Cortex of kidney (tissue), 1 donor: ENCODE results near the gene SYT17.

Experiments used
- DNase-seq: peaks from one replicate; lab custom pipeline; 2025; lab: John Stamatoyannopoulos, UW

The SYT17 gene

DNA sequence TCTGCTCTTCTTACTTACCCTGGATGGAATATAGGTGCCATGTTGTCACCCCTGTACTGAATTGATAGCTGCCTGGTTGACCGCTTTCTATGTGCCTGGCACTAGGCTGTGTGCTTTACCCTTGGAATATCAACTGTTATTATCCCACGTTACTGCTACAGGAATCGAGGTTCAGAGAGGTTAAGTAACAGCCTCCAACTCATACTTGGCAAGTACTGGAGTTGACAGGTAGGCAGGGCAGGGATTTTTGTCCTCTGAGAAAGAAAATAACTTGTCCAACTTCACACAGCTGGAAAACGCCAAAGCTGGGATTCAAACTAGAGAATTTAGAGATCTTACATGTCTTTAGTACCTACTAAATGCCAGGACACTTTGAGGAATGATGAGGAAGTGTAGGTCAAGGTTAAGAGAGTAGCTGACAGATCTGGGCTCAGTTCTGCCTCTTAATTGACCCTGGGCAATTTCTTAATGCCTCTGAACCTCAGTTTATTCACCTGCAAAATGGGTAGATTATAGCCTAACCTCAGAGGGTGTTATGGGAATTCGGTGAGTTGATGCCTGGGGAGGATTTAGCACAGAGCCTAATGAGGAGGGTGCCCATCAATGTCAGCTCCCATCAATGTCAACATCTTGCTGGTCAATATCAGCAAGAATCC is 28.5 kb upstream of the SYT17 start:
- DNase-seq = no peak

DNA sequence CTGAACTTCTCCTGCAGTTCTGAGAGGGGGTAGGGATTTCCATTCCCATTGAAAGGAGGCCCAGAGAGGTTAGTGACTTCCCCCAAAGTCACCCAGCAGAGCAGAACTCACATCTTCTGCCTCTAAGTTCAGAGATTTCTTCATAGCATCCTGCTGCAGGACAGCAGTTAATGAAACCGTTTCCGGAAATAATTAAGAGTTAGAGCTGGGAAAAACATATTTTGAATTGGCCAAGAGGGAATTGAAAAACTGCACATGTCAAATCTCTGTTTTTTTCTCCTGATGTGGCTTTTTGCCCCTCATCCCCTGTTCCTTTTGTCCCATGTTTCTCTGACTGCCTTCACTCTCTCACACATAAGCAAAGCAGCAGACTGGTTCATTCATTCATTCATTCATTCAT is 27.6 kb upstream of the SYT17 start:
- no peak for DNase-seq

DNA sequence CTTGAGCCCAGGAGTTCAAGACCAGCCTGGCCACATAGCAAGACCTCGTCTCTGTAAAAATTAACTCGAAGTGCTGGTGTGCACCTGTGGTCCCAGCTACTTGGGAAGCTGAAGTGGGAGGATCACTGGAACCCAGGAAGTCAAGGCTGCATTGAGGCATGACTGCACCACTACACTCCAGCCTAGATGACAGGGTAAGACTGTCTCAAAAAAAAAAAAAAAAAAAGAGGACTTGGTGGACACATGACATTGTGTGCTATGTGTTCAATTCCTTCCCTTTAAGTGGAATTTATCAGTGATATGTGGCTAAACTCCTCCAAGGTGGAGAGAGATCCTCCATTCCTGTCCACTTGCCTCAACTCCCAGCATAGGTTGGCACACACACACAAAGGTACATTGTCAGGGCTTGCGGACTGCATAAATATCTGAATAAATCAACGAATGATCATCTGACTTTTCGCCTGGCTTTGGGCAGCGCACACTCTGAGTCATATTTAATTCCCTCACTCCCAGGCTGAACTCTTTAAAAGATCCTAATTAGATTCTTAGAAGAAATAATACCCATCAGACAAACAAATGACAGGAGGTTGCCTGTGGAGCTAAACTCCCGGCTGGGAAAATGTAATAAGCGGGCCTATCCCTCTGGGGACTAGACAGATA is 25.0 kb upstream of the SYT17 start:
- DNase-seq = no peak

DNA sequence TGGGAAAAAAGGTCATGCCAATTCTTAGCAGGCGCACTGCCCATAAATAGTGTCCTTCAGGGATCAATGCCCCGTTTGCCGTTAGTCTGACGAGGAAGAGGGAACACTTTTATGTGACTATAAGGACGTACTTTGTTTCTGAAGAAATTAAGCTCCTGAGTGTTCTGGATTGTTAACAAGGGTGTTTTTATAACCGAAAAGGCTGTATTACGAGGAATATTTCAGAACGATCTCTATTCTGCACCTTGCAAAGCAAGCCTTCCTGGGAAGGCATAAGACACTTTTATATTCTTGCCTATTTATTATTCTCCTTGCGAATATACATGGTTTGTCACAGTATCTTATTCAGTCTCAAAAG is 24.5 kb upstream of the SYT17 start:
- DNase-seq = no peak

DNA sequence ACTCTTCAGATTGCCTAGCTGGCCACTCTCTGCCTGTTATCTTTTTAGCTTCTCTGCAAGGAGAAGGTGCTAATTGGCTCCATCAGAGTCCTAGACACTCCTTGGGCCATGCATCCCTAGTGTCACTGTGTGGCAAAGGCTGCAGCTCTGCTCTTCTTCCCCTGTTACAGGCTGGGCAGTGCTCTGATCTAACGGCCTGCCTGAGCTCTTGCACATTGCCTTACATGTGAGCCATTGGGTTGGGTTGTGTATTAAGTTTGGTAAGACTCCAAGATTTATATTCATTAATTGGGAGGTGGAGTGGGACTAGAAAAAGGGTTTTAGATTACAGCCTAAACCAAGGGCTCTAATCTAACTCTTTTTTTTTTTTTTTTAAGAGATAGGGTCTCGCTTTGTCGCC is 23.0 kb upstream of the SYT17 start:
- DNase-seq = no peak

DNA sequence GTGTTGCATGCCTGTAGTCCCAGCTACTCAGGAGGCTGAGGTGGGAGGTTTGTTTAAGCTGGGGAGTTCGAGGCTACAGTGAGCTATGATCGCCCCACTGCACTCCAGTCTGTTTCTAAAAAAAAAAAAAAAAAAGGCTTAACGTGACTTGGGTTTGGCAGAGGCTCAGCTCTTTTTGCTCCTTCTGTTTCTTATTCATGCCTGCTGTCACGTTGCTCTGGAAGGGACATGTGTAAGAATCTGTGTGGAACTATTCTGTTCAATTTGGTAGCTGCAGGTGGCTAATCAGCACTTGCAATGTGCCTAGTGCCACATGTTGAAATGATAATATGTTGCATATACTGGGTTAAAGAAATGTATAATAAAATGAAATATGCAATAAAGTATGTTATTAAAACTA is 20.9 kb upstream of the SYT17 start:
- DNase-seq = no peak

DNA sequence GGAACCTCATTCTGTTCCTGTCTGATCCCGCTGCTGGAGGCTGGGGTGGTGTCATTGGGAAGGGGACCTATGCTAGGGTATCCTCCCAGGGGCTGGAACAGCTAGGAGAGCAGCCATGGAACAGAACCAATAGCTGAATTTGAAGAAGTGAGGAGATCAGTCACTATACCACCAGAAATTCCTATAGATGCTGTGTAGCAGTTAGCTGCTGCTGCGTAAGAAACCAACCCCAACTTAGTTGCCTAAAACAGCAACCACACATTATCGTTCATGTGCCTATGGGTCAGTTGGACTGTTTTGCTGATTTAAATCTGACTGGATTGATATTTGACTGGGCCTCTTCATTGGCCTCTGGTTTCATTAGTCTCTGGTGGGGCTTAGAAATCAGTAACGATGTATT is 20.4 kb upstream of the SYT17 start:
- no peak for DNase-seq

DNA sequence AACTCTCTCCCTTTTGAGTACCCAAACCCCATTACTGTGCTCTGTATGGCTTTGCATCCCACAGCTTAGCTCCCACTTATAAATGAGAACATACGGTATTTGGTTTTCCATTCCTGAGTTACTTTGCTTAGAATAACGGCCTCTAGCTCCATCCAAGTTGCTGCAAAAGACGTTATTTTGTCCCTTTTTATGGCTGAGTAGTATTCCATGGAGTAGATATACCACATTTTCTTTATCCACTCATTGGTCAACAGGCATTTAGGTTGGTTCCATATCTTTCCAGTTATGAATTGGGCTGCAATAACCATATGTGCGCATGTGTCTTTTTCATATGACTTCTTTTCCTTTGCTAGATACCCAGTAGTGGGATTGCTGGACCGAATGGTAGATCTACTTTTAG is 19.9 kb upstream of the SYT17 start:
- DNase-seq = no peak

DNA sequence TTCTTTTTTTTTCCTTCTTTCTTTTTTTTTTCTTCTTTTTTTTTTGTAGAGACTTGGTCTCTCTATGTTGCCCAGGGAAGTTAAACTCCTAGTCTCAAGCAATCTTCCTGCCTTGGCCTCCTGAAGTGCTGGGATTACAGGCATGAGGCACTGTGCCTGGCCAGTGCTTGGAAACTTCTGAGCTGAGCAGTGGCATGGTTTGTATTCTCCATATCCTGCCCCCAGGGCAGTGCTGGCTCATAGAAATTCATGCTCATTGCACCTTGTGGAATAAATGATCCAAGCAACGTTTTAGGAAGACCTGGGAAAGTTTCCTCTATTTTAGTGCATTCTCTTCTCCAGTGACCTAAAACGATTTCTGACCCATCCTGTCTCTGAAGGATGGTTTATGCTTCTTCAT is 16.7 kb upstream of the SYT17 start:
- no peak for DNase-seq

DNA sequence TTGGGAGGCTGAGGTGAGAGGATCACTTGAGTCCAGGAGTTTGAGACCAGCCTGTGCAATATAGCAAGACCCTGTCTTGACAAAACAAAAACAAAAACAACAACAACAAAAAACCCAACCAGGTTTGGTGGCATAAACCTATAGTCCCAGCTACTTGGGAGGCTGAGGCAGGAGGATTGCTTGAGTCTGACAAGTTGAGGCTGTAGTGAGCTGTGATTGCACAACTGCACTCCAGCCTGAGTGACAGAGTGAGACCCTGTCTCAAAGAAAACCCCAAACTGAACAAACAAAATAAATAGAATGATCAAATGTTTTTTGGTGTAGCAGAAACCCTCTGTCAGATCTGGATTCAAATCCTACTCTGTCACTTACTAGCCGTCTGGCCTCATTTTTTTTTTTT is 16.0 kb upstream of the SYT17 start:
- no peak for DNase-seq

DNA sequence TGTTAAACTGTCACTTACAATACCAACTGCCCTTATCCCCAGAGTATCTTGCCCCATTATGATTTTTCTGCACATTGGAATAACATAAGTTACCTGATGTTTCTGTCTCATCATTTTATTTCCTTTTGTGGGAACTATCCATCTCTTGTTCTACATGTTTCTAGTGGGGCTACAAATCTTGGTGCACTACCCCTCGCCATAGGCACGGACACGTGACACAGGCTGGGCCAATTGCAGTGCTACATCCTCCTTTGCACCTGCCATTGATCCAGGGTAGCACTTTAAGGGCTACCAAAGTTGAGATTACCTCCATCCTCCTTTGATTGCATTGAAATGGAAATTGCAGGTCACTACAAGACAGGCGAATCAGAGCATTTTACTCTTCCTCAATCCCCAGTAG is 14.2 kb upstream of the SYT17 start:
- no peak for DNase-seq

DNA sequence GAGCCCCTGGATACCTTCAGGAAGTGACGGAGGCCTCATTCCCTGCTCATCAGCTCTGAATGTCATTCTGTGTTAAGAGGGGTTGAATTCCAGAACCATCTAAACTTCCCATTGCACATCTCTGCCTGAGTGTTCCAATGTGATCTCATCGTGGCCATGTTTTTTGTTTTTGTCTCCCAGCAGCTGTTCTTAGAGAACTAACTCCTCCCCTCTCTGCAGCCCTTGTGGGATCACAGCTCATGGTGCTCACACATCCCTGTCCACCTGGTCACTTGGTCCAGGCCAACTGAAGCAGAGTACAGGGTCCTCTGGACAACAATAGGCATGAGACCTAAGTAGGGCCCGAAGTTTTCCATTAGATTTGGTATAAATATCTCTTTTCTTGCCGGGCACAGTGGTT is 6.0 kb upstream of the SYT17 start:
- DNase-seq = no peak

DNA sequence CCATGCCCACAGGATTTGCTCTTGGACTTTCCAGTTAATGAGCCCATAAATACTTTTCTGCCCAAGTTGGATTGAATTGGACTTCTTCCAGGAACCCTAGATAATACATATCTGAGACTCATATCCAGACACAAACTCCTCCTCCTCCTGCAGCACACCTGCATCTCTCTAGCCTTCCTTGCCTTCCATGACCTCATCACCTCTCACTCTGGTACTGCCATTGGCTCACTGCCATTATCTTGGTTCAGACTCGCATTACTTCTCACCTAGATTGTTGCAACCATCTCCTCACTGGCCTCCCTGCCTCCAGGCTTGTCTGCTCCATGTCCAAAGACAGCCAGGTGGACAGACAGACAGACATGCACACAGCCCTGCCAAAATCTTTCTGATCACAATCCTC is 4.8 kb upstream of the SYT17 start:
- no peak for DNase-seq

DNA sequence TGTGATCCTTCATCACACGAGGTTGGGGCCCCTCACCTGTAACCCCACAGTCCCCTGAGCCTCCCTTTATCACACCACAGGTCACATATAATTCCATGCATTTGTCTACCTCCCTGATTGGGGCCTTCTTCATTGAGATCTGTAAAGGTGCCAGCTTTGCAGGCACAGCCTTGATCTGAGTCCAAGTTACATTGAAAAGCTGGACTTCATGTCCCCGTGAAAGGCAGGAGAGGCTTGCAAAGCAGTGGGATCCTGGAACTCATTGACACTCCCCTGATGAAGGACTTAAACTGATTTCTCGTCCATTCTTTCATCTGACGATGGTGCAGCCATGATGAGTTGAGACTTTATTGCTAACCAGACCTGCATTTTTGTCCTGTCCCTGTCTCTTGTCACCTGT is 3.8 kb upstream of the SYT17 start:
- DNase-seq = no peak

DNA sequence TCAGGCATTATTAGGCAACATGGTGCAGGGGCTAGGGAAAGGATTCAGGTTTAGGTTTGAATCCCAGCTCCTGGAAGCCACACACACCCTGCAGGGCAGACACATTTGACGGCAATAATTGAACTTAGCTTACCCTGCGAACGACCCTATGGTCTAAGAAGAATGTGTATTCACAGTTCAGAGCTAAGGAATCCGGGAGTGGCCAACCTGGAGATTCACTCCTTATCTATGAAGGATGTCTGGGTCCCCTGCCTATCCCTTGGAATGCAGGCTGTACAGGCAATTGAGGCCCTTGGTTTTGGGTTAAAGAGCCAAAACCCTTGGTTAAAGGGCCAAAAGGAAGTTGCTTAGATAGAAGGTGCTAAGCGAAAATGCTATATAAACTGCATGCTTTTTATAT is 2.9 kb upstream of the SYT17 start:
- DNase-seq = no peak

DNA sequence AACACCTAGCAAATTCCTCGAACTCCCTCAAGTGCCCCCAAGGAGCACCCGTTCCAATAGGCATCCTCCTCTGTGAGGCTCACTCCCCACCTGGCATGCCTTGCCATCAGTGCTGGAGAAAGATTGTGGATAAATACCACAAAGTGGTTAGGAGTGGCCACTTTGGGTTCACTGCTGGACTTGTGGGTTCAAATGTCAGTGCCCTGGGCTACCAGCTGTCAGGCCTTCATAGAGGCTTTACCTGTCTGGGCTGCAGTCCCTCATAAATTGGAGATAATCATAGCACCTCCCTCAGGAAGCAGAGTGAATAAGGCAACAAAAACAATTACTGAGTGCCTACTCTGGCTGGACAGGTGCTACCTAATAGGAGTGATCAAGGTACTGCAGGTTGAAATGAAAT is 1.5 kb upstream of the SYT17 start:
- no peak for DNase-seq

DNA sequence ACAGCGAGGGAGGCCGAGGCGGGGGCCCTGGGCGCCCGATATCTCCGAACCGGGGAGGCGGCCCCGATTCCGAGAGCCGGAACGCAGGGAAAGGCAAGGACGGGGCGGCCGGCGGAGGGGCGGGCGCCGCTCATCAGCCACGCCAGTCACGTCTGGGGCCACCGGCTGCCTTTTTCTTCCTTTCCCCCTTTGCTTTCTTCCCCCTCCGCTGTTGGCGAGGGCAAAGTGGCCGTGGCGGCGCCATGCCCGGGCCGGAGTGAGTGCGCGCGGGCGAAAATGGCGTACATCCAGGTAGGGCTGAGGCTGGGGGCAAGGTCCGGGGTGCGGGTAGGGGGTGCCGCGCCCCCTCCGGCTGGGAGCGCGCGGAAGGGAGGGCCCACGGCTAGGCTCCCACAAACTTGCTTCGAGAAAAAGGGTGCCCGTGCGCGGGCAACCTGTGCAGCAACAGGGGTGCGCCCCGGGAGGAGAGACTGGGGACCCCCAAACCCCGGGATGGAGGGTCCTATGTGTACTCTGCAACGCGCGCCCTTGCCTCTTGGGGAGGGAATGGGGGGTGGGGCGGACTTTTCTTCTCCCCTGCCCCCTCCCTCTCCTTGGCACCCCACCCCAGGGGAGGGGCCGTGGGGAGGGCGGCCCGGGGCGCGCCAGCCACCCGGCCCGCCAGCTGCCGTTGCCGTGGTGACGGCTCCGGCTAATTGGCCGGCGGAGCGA is 486 bp downstream of the SYT17 start:
- no peak for DNase-seq

DNA sequence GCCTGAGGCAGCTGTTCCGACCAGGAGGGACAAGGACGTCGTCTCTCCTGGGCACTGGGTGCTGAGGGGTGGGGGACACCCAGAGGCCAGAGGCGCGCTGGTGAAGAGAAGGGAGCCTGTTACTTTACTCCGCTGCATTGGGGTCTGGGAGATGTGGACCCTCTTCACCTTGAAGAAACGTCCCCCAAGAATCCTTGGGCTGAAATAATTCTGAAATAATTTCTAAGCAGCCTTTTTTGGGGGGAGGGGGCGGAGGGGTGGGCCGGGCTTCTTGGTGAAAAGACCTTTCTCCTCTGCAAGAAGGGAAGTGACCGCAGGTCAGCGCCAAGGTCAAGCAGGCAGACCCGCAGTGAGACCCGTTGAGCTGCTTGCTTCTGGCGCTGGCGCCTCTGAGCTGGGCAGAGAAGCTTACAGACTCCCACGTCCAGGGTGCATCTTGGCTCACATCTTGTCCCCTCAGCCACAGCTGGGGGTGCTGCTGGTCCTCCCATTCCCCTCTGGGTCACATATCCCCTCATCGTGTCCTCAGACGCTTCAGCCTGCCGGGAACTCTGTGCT is 1.1 kb downstream of the SYT17 start:
- DNase-seq = no peak

DNA sequence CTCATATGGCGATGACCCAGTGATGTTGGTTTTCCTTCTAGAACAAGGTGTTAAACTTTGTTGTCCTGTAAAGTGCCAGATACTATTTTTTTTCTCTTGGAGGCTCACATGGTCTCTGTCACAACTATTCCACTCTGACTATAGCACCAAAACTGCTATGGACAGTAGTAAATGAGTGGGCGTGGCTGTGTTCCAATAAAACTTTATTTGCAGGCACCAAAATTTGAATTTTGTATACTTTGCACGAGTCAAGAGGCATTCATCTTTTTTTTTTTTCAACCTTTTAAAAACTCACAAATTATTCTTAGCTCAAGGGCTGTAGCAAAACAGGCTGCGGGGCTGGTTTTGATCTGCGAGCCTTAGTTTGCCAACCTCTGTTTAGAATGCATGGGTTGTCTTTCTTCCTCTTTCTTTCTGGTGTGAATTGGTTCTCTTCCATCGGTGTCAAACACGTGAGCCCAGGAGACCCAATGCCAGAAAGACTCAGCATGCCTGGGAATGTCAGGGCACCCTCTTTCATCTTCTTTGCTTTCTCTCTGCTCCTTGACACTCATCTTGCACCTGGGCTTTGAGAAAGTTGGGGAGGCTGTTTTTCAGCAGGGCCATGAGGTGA is 2.1 kb downstream of the SYT17 start:
- DNase-seq = no peak

DNA sequence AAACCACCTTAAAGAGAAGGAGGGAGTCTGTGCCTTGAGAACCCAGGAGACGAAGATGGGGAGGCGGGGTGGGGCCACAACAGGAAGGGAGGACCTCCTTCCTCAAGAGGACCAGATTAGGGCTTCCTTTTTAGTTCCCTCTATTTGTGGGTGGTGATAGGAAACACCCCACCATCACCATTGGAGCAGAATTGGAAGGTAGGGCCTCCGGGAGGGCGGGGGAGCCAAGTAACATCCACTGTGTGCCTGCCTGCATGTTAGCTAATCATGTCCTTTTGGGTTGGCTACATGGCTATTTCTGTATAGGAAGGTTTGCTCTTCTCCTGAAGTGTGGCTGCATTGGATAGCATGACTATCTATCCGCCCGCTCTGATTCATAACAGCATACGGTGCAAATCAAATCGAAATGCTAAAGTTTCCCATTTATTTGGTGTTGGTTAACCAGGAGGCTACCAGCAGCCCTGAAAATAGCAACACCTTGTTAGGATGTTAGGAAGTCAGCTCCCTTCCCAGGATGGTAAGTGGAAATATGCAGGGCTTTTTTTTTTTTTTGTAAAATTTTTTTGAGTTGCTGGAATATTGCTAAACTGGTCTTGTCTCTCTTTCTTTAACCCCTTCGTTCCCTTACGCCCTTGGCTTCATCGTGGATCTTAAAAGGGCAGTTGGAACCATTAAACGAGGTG is 4.2 kb downstream of the SYT17 start:
- no peak for DNase-seq

DNA sequence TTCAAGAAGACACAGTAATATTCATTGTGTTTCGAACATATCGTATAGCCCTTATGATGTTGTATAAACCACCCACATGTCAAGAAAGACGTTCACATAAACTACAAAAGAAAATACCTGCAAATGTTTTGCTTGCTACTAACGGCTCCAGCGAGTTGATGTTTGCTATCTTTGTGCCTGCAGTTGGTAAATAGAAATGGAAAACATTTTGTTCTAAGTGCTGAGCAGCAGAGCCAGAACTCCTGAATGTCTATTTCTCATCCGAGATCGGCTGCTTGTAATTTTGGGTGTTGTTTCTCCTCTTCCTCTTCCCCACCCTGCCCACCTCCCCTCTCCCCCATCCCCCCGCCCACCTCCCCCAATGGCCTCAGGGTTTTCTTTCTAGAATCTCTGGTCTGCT is 5.0 kb downstream of the SYT17 start:
- DNase-seq = no peak

DNA sequence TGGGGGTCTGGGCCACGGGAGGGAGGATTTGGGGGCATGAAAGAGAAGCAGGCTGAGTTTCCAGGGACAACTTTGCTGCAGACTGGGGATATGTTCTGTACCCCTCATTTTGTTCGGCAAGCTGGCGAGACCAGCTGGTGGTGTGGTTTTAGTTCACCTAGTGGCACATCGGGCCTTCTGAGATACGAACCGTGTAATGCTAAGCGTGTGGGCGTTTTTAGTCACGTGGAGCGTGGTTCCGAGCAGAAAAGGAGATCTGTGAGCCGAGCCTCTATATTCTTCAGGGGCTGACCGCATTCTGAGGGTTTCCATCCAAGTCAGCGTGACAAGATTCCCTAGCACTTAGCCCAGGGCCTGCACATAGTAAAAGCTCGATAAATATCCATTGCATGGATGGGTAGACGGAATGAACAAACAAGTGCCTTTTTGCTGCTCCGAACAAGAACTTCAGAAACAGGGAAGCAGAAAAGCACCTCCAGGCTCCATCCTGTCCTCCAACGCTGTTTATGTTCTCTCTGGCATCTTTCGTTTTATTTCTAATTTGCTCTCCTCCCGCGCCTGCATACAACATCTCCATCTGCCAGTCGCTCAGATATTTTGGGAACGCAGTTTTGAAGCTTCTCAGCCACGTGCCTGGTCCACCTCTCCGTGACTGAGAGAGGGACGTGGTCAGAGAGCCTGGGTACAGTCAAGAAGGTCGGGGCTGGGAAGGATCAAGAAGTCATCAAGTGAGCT is 5.8 kb downstream of the SYT17 start:
- DNase-seq = no peak
